BLaER1 (cell line): ENCODE results near the gene PTPRT.

Experiments used
- H3K27ac ChIP-seq: shearing (Covaris generic); formaldehyde crosslinking; 2 replicates; pipeline ENCODE4 v1.8.1; 2022
- H3K27me3 ChIP-seq: shearing (Covaris generic); formaldehyde crosslinking; 2 replicates; pipeline ENCODE4 v1.8.1; 2022
- H3K36me3 ChIP-seq: shearing (Covaris generic); formaldehyde crosslinking; 2 replicates; pipeline ENCODE4 v1.8.1; 2022
- H3K4me1 ChIP-seq: shearing (Covaris generic); formaldehyde crosslinking; 2 replicates; pipeline ENCODE4 v1.8.1; 2022
- H3K4me2 ChIP-seq: shearing (Covaris generic); formaldehyde crosslinking; 2 replicates; pipeline ENCODE4 v1.8.1; 2022
- H3K4me3 ChIP-seq: shearing (Covaris generic); formaldehyde crosslinking; 2 replicates; pipeline ENCODE4 v1.8.1; 2022
- H3K9ac ChIP-seq: shearing (Covaris generic); formaldehyde crosslinking; 2 replicates; pipeline ENCODE4 v1.8.1; 2022
- H3K9me3 ChIP-seq: shearing (Covaris generic); formaldehyde crosslinking; 2 replicates; pipeline ENCODE4 v1.8.1; 2022
- H4K20me1 ChIP-seq: shearing (Covaris generic); formaldehyde crosslinking; 2 replicates; pipeline ENCODE4 v1.8.1; 2022
- Cebpa-rat ChIP-seq: shearing (Covaris generic); IDR thresholded peaks from 2 replicates; pipeline ENCODE4 v1.8.1; 2022

Gene PTPRT

GRCh38 chr20:42873259-42873658, 316.4 kb downstream of the PTPRT start:
- H3K4me1 ChIP-seq = no peaks in the 10 kb centered on the region
- no peak for TF ChIP-seq Cebpa-rat
- H3K9ac ChIP-seq = no peak overlapping the region
- H4K20me1 ChIP-seq = no peaks in the 10 kb centered on the region
- no peak overlapping the region for H3K4me2 ChIP-seq
- no peak overlapping the region for H3K27ac ChIP-seq
- no peaks in the 10 kb centered on the region for H3K36me3 ChIP-seq
- H3K9me3 ChIP-seq = no peaks in the 10 kb centered on the region
- H3K27me3 ChIP-seq = no peaks in the 10 kb centered on the region
- no peak overlapping the region for H3K4me3 ChIP-seq

GRCh38 chr20:42864116-42864515, 325.6 kb downstream of the PTPRT start:
- Histone ChIP-seq H3K4me1 (no peaks in the 10 kb centered on the region), H4K20me1 (no peaks in the 10 kb centered on the region), H3K36me3 (no peaks in the 10 kb centered on the region), H3K4me2 (no peak overlapping the region), H3K4me3 (no peak overlapping the region), H3K9me3 (no peaks in the 10 kb centered on the region), H3K27me3 (no peaks in the 10 kb centered on the region), H3K9ac (no peak overlapping the region), H3K27ac (no peak overlapping the region)
- no peak for TF ChIP-seq Cebpa-rat

GRCh38 chr20:42862446-42862845, 327.3 kb downstream of the PTPRT start:
- Histone ChIP-seq H3K4me3 (no peak overlapping the region), H3K36me3 (no peaks in the 10 kb centered on the region)
- TF ChIP-seq Cebpa-rat = no peak

GRCh38 chr20:42857446-42857845, 332.3 kb downstream of the PTPRT start:
- no peak overlapping the region for H3K9ac ChIP-seq
- no peak for TF ChIP-seq Cebpa-rat
- no peak overlapping the region for H3K27ac ChIP-seq
- H3K4me3 ChIP-seq = no peak overlapping the region
- H3K4me2 ChIP-seq = no peak overlapping the region
- no peaks in the 10 kb centered on the region for H3K4me1 ChIP-seq
- no peaks in the 10 kb centered on the region for H3K36me3 ChIP-seq
- H3K9me3 ChIP-seq = no peaks in the 10 kb centered on the region
- no peaks in the 10 kb centered on the region for H4K20me1 ChIP-seq
- H3K27me3 ChIP-seq = no peaks in the 10 kb centered on the region

More at GRCh38 chr20:42862446-42862845, 327.3 kb downstream of the PTPRT start:
- Histone ChIP-seq H3K4me1 (no peaks in the 10 kb centered on the region), H3K27me3 (no peaks in the 10 kb centered on the region), H4K20me1 (no peaks in the 10 kb centered on the region), H3K9ac (no peak overlapping the region), H3K4me2 (no peak overlapping the region), H3K9me3 (no peaks in the 10 kb centered on the region), H3K27ac (no peak overlapping the region)

DNA sequence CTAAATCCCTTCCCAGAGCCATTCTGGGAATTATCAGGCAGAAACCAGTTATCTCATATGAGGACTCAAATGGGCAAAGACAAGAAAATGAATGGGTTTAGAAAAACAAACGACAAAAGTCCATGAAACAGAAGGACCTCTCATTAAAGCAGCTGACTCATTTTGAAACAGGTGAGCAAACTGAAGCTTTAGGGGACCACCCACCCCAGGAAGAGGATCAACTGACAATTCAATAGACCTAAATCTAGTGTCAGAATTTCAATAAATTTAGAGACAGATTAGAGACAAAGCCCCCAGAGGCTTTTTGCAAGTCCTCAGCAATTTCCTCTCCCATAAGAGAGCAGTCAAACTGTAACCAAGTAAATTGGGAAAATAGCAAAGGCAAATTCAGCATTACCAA, 333.8 kb downstream of the PTPRT start:
- Histone ChIP-seq H3K4me1 (no peaks in the 10 kb centered on the region), H3K4me3 (no peak overlapping the region), H3K9ac (no peak overlapping the region), H3K9me3 (no peaks in the 10 kb centered on the region), H3K27me3 (no peaks in the 10 kb centered on the region), H3K27ac (no peak overlapping the region), H4K20me1 (no peaks in the 10 kb centered on the region), H3K36me3 (no peaks in the 10 kb centered on the region), H3K4me2 (no peak overlapping the region)
- TF ChIP-seq Cebpa-rat = no peak

GRCh38 chr20:42852691-42853090, 337.0 kb downstream of the PTPRT start:
- H3K4me1 ChIP-seq = no peaks in the 10 kb centered on the region
- no peaks in the 10 kb centered on the region for H3K36me3 ChIP-seq
- H3K27me3 ChIP-seq = no peaks in the 10 kb centered on the region
- no peak overlapping the region for H3K4me2 ChIP-seq
- no peak for TF ChIP-seq Cebpa-rat
- H3K9me3 ChIP-seq = no peaks in the 10 kb centered on the region
- H3K27ac ChIP-seq = no peak overlapping the region
- H3K9ac ChIP-seq = no peak overlapping the region
- H4K20me1 ChIP-seq = no peaks in the 10 kb centered on the region
- H3K4me3 ChIP-seq = no peak overlapping the region

DNA sequence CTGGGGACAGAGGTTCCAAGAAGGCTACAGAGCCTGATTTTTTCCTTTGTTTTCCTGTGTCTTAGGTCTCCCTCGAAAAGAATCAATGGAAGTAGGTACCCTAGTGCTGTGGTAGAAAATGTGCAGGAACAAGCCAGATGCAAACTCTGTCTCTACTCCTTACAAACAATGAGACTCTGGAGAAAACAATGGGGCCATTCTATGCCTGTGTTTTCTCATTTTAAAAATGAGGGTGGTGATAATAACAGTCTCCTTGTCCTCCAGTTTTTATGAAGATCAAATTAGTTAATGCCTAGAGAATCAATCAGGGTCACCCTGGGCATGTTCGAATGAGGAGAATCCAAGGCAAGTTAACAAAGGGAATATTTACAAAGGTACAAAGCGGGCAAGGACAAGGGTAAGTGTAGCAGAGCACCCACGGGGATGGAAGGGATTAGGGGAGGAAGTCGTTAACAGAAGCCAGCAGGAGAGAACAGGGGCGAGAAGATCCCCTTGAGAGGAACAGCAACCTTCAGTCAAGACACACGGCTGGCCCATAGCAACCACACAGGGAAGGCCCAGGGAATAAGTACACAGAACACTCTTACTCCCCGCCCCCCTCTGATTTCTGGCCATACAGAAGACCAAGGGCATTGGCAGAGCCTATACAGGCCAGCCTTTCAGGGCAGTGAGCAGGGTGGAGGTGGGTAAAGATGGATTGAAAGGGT, 342.8 kb downstream of the PTPRT start:
- no peaks in the 10 kb centered on the region for H3K9me3 ChIP-seq
- no peak overlapping the region for H3K27ac ChIP-seq
- no peaks in the 10 kb centered on the region for H4K20me1 ChIP-seq
- TF ChIP-seq Cebpa-rat = no peak
- no peaks in the 10 kb centered on the region for H3K4me1 ChIP-seq
- no peak overlapping the region for H3K4me2 ChIP-seq
- no peak overlapping the region for H3K4me3 ChIP-seq
- no peak overlapping the region for H3K9ac ChIP-seq
- no peaks in the 10 kb centered on the region for H3K27me3 ChIP-seq
- H3K36me3 ChIP-seq = no peaks in the 10 kb centered on the region

GRCh38 chr20:42844751-42845150, 345.0 kb downstream of the PTPRT start:
- H3K4me2 ChIP-seq = no peak overlapping the region
- H3K4me1 ChIP-seq = no peaks in the 10 kb centered on the region
- no peak for TF ChIP-seq Cebpa-rat
- no peaks in the 10 kb centered on the region for H3K9me3 ChIP-seq
- no peak overlapping the region for H3K4me3 ChIP-seq
- H3K27me3 ChIP-seq = no peaks in the 10 kb centered on the region
- H3K36me3 ChIP-seq = no peaks in the 10 kb centered on the region
- no peak overlapping the region for H3K9ac ChIP-seq
- H4K20me1 ChIP-seq = no peaks in the 10 kb centered on the region
- H3K27ac ChIP-seq = no peak overlapping the region

DNA sequence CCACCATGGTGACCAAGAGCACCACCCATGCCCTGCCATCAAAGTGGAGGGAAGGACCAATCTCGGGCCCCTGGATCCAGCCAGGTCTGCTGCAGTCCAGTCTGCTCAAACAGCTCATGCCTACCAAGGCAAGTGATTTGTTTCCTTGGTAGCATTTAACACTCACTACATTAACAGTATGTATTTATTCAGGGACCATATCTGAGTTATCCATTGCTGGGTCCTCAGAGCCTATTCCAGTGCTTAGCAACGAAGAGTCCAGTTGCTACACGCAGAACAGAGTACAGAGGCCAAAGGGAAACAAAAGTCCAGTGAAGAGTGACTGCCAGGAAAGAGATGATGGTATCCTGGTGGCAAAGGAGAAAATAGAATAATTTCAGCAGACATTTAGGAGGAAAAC, 352.2 kb downstream of the PTPRT start:
- Histone ChIP-seq H3K36me3 (no peaks in the 10 kb centered on the region), H3K9ac (no peak overlapping the region), H3K27ac (no peak overlapping the region), H3K4me2 (no peak overlapping the region), H4K20me1 (no peaks in the 10 kb centered on the region), H3K4me1 (no peaks in the 10 kb centered on the region), H3K27me3 (no peaks in the 10 kb centered on the region), H3K9me3 (no peaks in the 10 kb centered on the region), H3K4me3 (no peak overlapping the region)
- TF ChIP-seq Cebpa-rat = no peak

- Histone ChIP-seq H3K4me3 (no peak overlapping the region), H3K9ac (no peak overlapping the region), H3K27me3 (no peaks in the 10 kb centered on the region), H3K4me1 (no peaks in the 10 kb centered on the region), H3K4me2 (no peak overlapping the region), H3K36me3 (no peaks in the 10 kb centered on the region), H4K20me1 (no peaks in the 10 kb centered on the region), H3K27ac (no peak overlapping the region), H3K9me3 (no peaks in the 10 kb centered on the region)
- no peak for TF ChIP-seq Cebpa-rat
Measured at GRCh38 chr20:42836339-42836738, 353.4 kb downstream of the PTPRT start.

- TF ChIP-seq Cebpa-rat = no peak
- Histone ChIP-seq H4K20me1 (no peaks in the 10 kb centered on the region), H3K27me3 (no peaks in the 10 kb centered on the region)
Measured at GRCh38 chr20:42807876-42808275, 381.8 kb downstream of the PTPRT start.

More at GRCh38 chr20:42807876-42808275, 381.8 kb downstream of the PTPRT start:
- Histone ChIP-seq H3K36me3 (no peaks in the 10 kb centered on the region), H3K27ac (no peak overlapping the region), H3K4me3 (no peak overlapping the region), H3K9me3 (no peaks in the 10 kb centered on the region), H3K9ac (no peak overlapping the region), H3K4me1 (no peaks in the 10 kb centered on the region), H3K4me2 (no peak overlapping the region)
